H9 (cell line): ENCODE results near the gene RRP1B. TPM values are rescaled to one million over a fixed set of nuclear protein-coding genes. Genes with fewer than 3 reads are reported as not detected.

Source experiments
- DNase-seq: peaks from one replicate; pipeline ENCODE4 v3.0.0-alpha.2; 2017
- H2AFZ ChIP-seq: one replicate; pipeline ENCODE4 v1.6.1; 2013; ENCODE audit warnings: mild to moderate bottlenecking, low read length, control low read depth, moderate library complexity
- H2AK5ac ChIP-seq: 2 replicates; pipeline ENCODE4 v1.6.1; 2013; ENCODE audit warnings: low read length, control low read depth, mixed read lengths; ENCODE audit not compliant: insufficient read length
- H2BK120ac ChIP-seq: one replicate; pipeline ENCODE4 v1.6.1; 2013; ENCODE audit warnings: low read depth, mild to moderate bottlenecking, low read length, control low read depth, inconsistent platforms; ENCODE audit not compliant: poor library complexity, severe bottlenecking
- H2BK12ac ChIP-seq: 2 replicates; pipeline ENCODE4 v1.6.1; 2013; ENCODE audit warnings: low read length, control low read depth, mixed read lengths, low read depth; ENCODE audit not compliant: insufficient read length
- H2BK15ac ChIP-seq: 2 replicates; pipeline ENCODE4 v1.6.1; 2013; ENCODE audit warnings: low read depth, low read length, control low read depth
- H2BK20ac ChIP-seq: one replicate; pipeline ENCODE4 v1.6.1; 2013; ENCODE audit warnings: low read depth, mild to moderate bottlenecking, low read length, control low read depth, inconsistent platforms; ENCODE audit not compliant: poor library complexity, severe bottlenecking
- H2BK5ac ChIP-seq: 2 replicates; pipeline ENCODE4 v1.6.1; 2013; ENCODE audit warnings: low read length, control low read depth, mixed read lengths; ENCODE audit not compliant: insufficient read length
- H3K14ac ChIP-seq: 2 replicates; pipeline ENCODE4 v1.6.1; 2013; ENCODE audit warnings: low read length, control low read depth; ENCODE audit not compliant: insufficient read depth
- H3K18ac ChIP-seq: 2 replicates; pipeline ENCODE4 v1.6.1; 2013; ENCODE audit warnings: low read depth, mild to moderate bottlenecking, mixed read lengths, low read length, control low read depth; ENCODE audit not compliant: insufficient read length
- H3K23ac ChIP-seq: 2 replicates; pipeline ENCODE4 v1.6.1; 2013; ENCODE audit warnings: low read length, control low read depth, mixed read lengths, low read depth; ENCODE audit not compliant: insufficient read length
- H3K23me2 ChIP-seq: 2 replicates; pipeline ENCODE4 v1.6.1; 2013; ENCODE audit warnings: low read depth, mild to moderate bottlenecking, mixed read lengths, low read length, control low read depth; ENCODE audit not compliant: insufficient read length, poor library complexity, severe bottlenecking
- H3K27ac ChIP-seq: 2 replicates; pipeline ENCODE4 v1.5.1; 2013; ENCODE audit warnings: low read length, control low read depth, mixed read lengths, low read depth; ENCODE audit not compliant: insufficient read length
- H3K27me3 ChIP-seq: 2 replicates; pipeline ENCODE4 v1.6.1; 2013; ENCODE audit warnings: low read length, control low read depth, inconsistent platforms; ENCODE audit not compliant: insufficient read depth
- H3K4ac ChIP-seq: 2 replicates; pipeline ENCODE4 v1.6.1; 2013; ENCODE audit warnings: low read depth, mild to moderate bottlenecking, control low read depth, inconsistent platforms, low read length, moderate library complexity
- H3K4me1 ChIP-seq: 2 replicates; pipeline ENCODE4 v1.6.1; 2013; ENCODE audit warnings: low read length, control low read depth, inconsistent platforms; ENCODE audit not compliant: insufficient read depth
- H3K4me2 ChIP-seq: 2 replicates; pipeline ENCODE4 v1.6.1; 2013; ENCODE audit warnings: low read length, control low read depth, mixed read lengths; ENCODE audit not compliant: insufficient read length, insufficient read depth
- H3K56ac ChIP-seq: 2 replicates; pipeline ENCODE4 v1.6.1; 2013; ENCODE audit warnings: low read depth, mild to moderate bottlenecking, mixed read lengths, low read length, control low read depth; ENCODE audit not compliant: insufficient read length
- H3K79me1 ChIP-seq: 2 replicates; pipeline ENCODE4 v1.6.1; 2013; ENCODE audit warnings: low read depth, mild to moderate bottlenecking, moderate library complexity, low read length, control low read depth, inconsistent platforms; ENCODE audit not compliant: insufficient read depth, poor library complexity, severe bottlenecking
- H3K79me2 ChIP-seq: 2 replicates; pipeline ENCODE4 v1.6.1; 2013; ENCODE audit warnings: low read length, control low read depth, inconsistent platforms; ENCODE audit not compliant: insufficient read depth
- H3K9ac ChIP-seq: 2 replicates; pipeline ENCODE4 v1.6.1; 2013; ENCODE audit warnings: low read length, control low read depth, mixed read lengths; ENCODE audit not compliant: insufficient read length; ENCODE audit errors: extremely low read depth
- H3K9me3 ChIP-seq: one replicate; pipeline ENCODE4 v1.6.1; 2013; ENCODE audit warnings: low read depth, low read length, inconsistent platforms; ENCODE audit not compliant: control insufficient read depth
- H3T11ph ChIP-seq: one replicate; pipeline ENCODE4 v1.6.1; 2013; ENCODE audit warnings: mild to moderate bottlenecking, low read length, control low read depth, inconsistent platforms
- H4K20me1 ChIP-seq: one replicate; pipeline ENCODE4 v1.6.1; 2013; ENCODE audit not compliant: control insufficient read depth, insufficient read length, insufficient read depth
- H4K5ac ChIP-seq: 2 replicates; pipeline ENCODE4 v1.6.1; 2013; ENCODE audit warnings: low read depth, mild to moderate bottlenecking, mixed read lengths, low read length, control low read depth; ENCODE audit not compliant: insufficient read length
- H4K8ac ChIP-seq: replicated peaks from 2 replicates; pipeline ENCODE4 v1.6.1; 2013; ENCODE audit warnings: low read length, control low read depth, mixed read lengths, low read depth; ENCODE audit not compliant: insufficient read length
- H4K91ac ChIP-seq: 2 replicates; pipeline ENCODE4 v1.6.1; 2013; ENCODE audit warnings: low read depth, mild to moderate bottlenecking, moderate library complexity, mixed read lengths, low read length, control low read depth; ENCODE audit not compliant: insufficient read length
- H3K27ac Mint-ChIP-seq, 3 experiments: 2 replicates in 2 of 3; 3 replicates in 1 of 3; pipeline ENCODE4 v1.8.0; 2020 to 2021; ENCODE audit warnings: mixed read lengths in 3 of 3, mild to moderate bottlenecking in 1 of 3, moderate library complexity in 1 of 3
- H3K27me3 Mint-ChIP-seq: 2 replicates; pipeline ENCODE4 v1.8.0; 2021; ENCODE audit warnings: low read depth, mild to moderate bottlenecking, moderate library complexity, mixed read lengths
- H3K36me3 Mint-ChIP-seq, 3 experiments: 2 replicates in 2 of 3; 3 replicates in 1 of 3; pipeline ENCODE4 v1.8.0; 2020 to 2021; ENCODE audit warnings: low read depth in 3 of 3, mixed read lengths in 3 of 3; ENCODE audit not compliant: insufficient read depth in 1 of 3
- H3K4me1 Mint-ChIP-seq, 2 experiments: 2 replicates each; pipeline ENCODE4 v1.8.0; 2020; ENCODE audit warnings: mixed read lengths in 2 of 2
- H3K4me3 Mint-ChIP-seq, 2 experiments: 2 replicates in 1 of 2; 3 replicates in 1 of 2; pipeline ENCODE4 v1.8.0; 2020 to 2021; ENCODE audit warnings: mild to moderate bottlenecking in 2 of 2, mixed read lengths in 2 of 2, moderate library complexity in 1 of 2
- H3K9me3 Mint-ChIP-seq, 2 experiments: 2 replicates in 1 of 2; 3 replicates in 1 of 2; pipeline ENCODE4 v1.8.0; 2020; ENCODE audit warnings: mild to moderate bottlenecking in 2 of 2, mixed read lengths in 2 of 2, moderate library complexity in 1 of 2
- CTCF ChIP-seq: fragments of 200-600 bp; sonication (generic); conservative IDR thresholded peaks from 3 replicates; pipeline ENCODE4 v1.8.0; 2021; ENCODE audit warnings: antibody characterized with exemption, mild to moderate bottlenecking
- WGBS: extraction: QIAGEN DNeasy Blood & Tissue Kit; methylation state at CpG from one replicate; pipeline ENCODE4 v1.1.7; 2013; ENCODE audit warnings: missing lambda C conversion rate, low lambda C conversion rate, mixed read lengths; ENCODE audit not compliant: insufficient read length; ENCODE audit errors: extremely low coverage; 5-methylcytosine and 5-hydroxymethylcytosine counted together
- total RNA-seq: library from RNA; stranded (reverse); gene quantifications from 2 replicates; pipeline ENCODE4 v1.2.1, GENCODE V29; 2021

The RRP1B gene
- total RNA-seq, 1 experiment from 2014 or later, result 96.6 TPM

GRCh38 chr21:43731891-43732711, 72.7 kb downstream of the RRP1B start:
- no CpG with 5 or more reads among the region's 23 CpGs for WGBS
- Histone ChIP-seq H3K4me2 (no peak overlapping the region), H3K4ac (no peak overlapping the region), H2AK5ac (no peak overlapping the region), H3K9ac (no peak overlapping the region), H3T11ph (no peak overlapping the region), H3K14ac (no peak overlapping the region), H3K27ac (no peak overlapping the region), H3K18ac (no peak overlapping the region), H3K79me2 (peaks cover 3% of the 10 kb centered on the region; the same call in 1 of the 2 replicates), H4K91ac (no peak overlapping the region), H3K27me3 (no peaks in the 10 kb centered on the region), H2BK15ac (no peak overlapping the region), H3K79me1 (peaks cover 5% of the 10 kb centered on the region), H4K5ac (no peak overlapping the region), H4K8ac (no peak overlapping the region), H2BK120ac (no peak overlapping the region), H3K4me1 (no peaks in the 10 kb centered on the region), H3K23me2 (peaks cover 9% of the 10 kb centered on the region), H3K56ac (no peak overlapping the region), H2BK20ac (no peak overlapping the region), H2BK5ac (no peak overlapping the region), H3K9me3 (no peaks in the 10 kb centered on the region), H2BK12ac (no peak overlapping the region), H3K23ac (no peak overlapping the region), H4K20me1 (no peaks in the 10 kb centered on the region), H2AFZ (no peak overlapping the region)
- H3K4me3 Mint-ChIP-seq, result no peak overlapping the region
- no peaks in the 10 kb centered on the region for H3K9me3 Mint-ChIP-seq
- no peaks in the 10 kb centered on the region for H3K27me3 Mint-ChIP-seq
- H3K36me3 Mint-ChIP-seq, result peaks cover 0 to 13% (median 0%) of the 10 kb centered on the region in 3 experiments; a peak in 3 of 7 replicates
- TF ChIP-seq CTCF, result no peak
- H3K27ac Mint-ChIP-seq, result peak overlapping the region in 1 of 3 experiments; percentile 91; a peak in 1 of 7 replicates
- H3K4me1 Mint-ChIP-seq, result peaks cover 22 to 24% of the 10 kb centered on the region in 2 experiments
- DNase-seq, result no peak
